Neutrophil (primary cell): ENCODE data around the gene FAM47E.

Experiments
- H3K27ac ChIP-seq: fragments of 200-600 bp; sonication (generic); 2 replicates; pipeline ENCODE4 v1.5.1; 2016; ENCODE audit warnings: mild to moderate bottlenecking, moderate library complexity
- H3K27me3 ChIP-seq: fragments of 200-600 bp; sonication (generic); 2 replicates; pipeline ENCODE4 v1.6.0; 2016; ENCODE audit warnings: mild to moderate bottlenecking
- H3K36me3 ChIP-seq: fragments of 200-600 bp; sonication (generic); 2 replicates; pipeline ENCODE4 v1.5.1; 2017
- H3K4me1 ChIP-seq, 2 experiments: fragments of 200-600 bp in 1 of 2; sonication (generic) in 1 of 2; 1 replicate in 1 of 2; 2 replicates in 1 of 2; pipeline versions ENCODE4 v1.5.1 to v1.6.1; 2013 to 2016; ENCODE audit warnings: low read depth in 1 of 2, low read length in 1 of 2, mild to moderate bottlenecking in 1 of 2, moderate library complexity in 1 of 2; ENCODE audit not compliant: control insufficient read depth in 1 of 2, insufficient read depth in 1 of 2
- H3K4me3 ChIP-seq, 2 experiments: fragments of 200-600 bp in 1 of 2; sonication (generic) in 1 of 2; 1 replicate in 1 of 2; 2 replicates in 1 of 2; pipeline ENCODE4 v1.5.1; 2013 to 2016; ENCODE audit warnings: low read depth in 1 of 2, low read length in 1 of 2, mild to moderate bottlenecking in 1 of 2, moderate library complexity in 1 of 2
- H3K9me3 ChIP-seq: fragments of 200-600 bp; sonication (generic); 2 replicates; pipeline ENCODE4 v1.5.1; 2016
- TF ChIP-seq, protein P1 (sequence below): fragments of 200-600 bp; sonication (generic); IDR thresholded peaks from 2 replicates; pipeline ENCODE4 v1.5.1; 2016; ENCODE audit warnings: antibody characterized with exemption

The FAM47E gene

DNA sequence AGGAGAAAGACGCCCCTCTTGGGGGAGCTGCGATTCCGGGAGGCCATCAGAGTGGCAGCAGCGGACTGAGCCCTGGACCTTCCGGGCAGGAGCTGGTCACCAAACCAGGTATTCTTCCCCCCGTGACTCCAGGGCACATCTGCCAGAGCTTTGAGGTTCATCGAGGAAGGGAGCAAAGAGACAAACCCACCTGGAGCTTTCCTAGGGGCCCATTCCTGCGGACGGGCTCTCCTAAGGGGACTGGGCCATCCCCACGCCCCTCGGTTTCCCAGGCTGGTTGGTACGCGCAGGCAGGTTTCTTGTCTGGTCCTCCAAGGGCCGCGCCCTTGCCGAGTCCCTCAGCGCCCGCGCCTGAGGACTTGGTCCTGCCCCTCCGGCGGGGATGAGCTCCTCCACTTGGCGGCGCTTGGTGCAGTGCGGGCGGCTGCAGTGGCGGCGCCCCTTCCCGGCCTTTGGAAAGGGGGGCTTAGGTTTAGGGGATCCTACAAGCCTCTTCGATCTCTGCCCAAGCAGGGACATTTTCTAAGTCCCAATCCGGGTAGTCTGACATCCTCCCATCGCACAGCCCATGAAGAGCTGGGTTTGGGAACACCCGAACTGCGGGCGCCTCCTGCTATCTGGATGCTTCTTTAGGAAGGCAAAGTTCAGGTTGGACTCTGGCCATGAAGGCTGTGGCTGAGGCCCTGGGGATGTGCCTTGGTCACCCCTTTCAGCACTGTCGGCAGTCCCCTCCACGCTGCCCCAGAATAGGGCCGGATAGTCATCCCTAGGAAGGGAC, 55.5 kb downstream of the FAM47E start:
- Histone ChIP-seq H3K9me3 (no peaks in the 10 kb centered on the region), H3K4me1 (peaks cover 80 to 86% of the 10 kb centered on the region in 2 experiments), H3K36me3 (peaks cover 16% of the 10 kb centered on the region), H3K27me3 (no peaks in the 10 kb centered on the region), H3K27ac (peak overlapping the region; percentile 91), H3K4me3 (peak overlapping the region; percentile 71 to 78)
- TF ChIP-seq, protein P1, sequence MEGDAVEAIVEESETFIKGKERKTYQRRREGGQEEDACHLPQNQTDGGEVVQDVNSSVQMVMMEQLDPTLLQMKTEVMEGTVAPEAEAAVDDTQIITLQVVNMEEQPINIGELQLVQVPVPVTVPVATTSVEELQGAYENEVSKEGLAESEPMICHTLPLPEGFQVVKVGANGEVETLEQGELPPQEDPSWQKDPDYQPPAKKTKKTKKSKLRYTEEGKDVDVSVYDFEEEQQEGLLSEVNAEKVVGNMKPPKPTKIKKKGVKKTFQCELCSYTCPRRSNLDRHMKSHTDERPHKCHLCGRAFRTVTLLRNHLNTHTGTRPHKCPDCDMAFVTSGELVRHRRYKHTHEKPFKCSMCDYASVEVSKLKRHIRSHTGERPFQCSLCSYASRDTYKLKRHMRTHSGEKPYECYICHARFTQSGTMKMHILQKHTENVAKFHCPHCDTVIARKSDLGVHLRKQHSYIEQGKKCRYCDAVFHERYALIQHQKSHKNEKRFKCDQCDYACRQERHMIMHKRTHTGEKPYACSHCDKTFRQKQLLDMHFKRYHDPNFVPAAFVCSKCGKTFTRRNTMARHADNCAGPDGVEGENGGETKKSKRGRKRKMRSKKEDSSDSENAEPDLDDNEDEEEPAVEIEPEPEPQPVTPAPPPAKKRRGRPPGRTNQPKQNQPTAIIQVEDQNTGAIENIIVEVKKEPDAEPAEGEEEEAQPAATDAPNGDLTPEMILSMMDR = no peak

DNA sequence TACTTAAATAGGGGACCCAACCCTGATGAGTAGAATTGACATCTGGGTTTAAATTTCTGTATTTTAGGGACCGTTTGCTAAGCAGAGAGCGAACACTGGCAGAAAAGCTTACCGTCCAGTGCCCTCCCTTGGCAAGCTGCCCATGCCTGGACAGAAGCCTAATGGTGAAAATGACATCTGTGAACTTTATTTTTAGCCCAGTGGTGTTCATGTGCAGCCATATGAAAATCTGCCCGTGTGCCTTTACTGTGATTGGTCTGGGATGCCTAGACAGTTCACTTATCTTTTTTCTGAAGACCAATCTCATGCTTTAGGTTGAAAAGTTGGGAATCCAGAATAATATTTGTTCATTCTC, 56.1 kb downstream of the FAM47E start:
- Histone ChIP-seq H3K27me3 (no peaks in the 10 kb centered on the region), H3K36me3 (peaks cover 16% of the 10 kb centered on the region), H3K27ac (peak overlapping the region; percentile 91), H3K9me3 (no peaks in the 10 kb centered on the region), H3K4me1 (peaks cover 82 to 90% of the 10 kb centered on the region in 2 experiments), H3K4me3 (peak overlapping the region; percentile 71 to 78)
- TF ChIP-seq, protein P1 = no peak

DNA sequence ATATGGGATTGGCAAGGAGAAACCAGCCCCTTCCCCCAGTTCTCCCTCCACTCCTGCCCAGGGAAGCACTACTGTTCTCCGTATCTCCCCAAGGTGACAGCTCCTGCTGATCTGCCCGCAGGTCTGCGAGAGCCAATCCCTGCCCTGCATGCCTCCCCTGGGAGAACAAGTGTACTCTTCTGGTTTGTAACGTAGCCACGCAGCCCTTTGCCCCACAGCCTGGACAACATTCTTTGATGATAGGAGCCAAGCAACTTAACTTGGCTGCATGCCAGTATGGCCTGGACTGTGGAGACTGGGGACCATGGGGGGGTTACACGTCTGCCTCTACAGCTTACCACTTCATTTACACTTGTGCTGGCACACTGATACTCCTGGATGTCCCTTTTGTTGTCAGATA, 57.0 kb downstream of the FAM47E start:
- TF ChIP-seq, protein P1 = no peak
- Histone ChIP-seq H3K27ac (no peak overlapping the region), H3K36me3 (peaks cover 16% of the 10 kb centered on the region), H3K9me3 (no peaks in the 10 kb centered on the region), H3K27me3 (no peaks in the 10 kb centered on the region), H3K4me1 (peaks cover 74 to 81% of the 10 kb centered on the region in 2 experiments), H3K4me3 (no peak overlapping the region)

DNA sequence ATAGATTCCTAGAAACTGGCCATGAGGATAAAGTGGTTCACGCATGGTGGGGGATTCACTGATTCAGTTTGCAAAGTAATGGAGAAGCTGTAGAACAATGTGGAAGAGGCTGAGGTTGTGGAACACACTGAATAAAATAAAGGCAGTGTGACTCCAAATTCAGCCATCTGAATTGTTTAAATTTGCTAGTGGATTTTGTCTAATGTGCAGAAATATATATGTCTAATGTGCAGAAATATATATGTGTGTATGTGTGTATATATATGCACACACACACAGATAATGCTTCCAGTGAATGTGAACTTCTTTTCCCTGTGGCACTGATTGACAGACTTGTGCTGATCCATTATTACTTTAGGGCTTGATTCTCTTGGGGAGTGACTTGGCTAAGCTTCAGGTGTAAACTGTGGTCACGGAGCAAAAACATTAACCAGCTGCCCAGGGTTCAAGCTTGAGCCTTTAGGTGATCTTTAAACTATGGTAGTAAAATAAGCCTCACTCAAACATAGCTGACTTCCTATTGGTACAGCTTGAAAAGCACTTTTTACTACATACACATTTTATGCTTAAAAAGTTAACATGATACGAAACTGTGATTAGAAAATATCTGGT, 58.5 kb downstream of the FAM47E start:
- TF ChIP-seq, protein P1 = no peak
- Histone ChIP-seq H3K27me3 (no peaks in the 10 kb centered on the region), H3K9me3 (no peaks in the 10 kb centered on the region)

DNA sequence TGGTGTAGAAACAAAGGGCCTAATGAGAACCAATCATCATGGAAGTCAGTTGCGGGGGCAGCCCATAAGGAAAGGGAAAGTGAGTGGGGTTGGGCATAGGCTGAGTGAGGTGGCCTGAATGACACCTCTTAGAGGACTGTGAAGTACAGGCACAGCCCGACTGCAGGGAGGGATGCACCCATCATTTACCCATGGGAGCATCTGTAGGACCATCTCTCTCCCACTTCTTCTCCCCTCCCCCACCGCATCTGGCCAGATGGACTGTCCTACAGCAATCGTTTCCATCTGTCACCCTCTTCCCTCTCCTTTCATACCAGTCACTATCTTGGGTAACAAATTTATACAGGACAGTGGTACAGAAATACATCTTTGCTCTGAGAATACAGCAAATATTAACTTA, 59.2 kb downstream of the FAM47E start:
- Histone ChIP-seq H3K4me1 (peaks cover 53 to 60% of the 10 kb centered on the region in 2 experiments), H3K9me3 (no peaks in the 10 kb centered on the region), H3K27ac (peak overlapping the region; percentile 13), H3K27me3 (no peaks in the 10 kb centered on the region), H3K4me3 (no peak overlapping the region), H3K36me3 (peaks cover 16% of the 10 kb centered on the region)
- TF ChIP-seq, protein P1 = no peak

More for the DNA sequence above, 58.5 kb downstream of the FAM47E start:
- H3K4me3 ChIP-seq = no peak overlapping the region
- H3K27ac ChIP-seq = peak overlapping the region; percentile 13
- peaks cover 16% of the 10 kb centered on the region for H3K36me3 ChIP-seq
- H3K4me1 ChIP-seq = peaks cover 60 to 66% of the 10 kb centered on the region in 2 experiments
